HG03159 (cell line): ENCODE data around the gene MST1.

Source experiments
- ATAC-seq: cut with Tn5 transposase; IDR thresholded peaks from one replicate; pipeline ENCODE4 v1.9.1; 2021; ENCODE audit warnings: mild to moderate bottlenecking, moderate library complexity; ENCODE audit not compliant: unreplicated experiment

MST1 gene

GRCh38 chr3:49689046-49689907 lies at the start of gene MST1, which contains the start of gene RNF123:
TSS of gene MST1 (minus strand) at chr3:49689474. CDS start at chr3:49688691, 783 bp downstream.
TSS of gene RNF123 (plus strand) at chr3:49689557. CDS start at chr3:49691166, 1,609 bp downstream.
- peak; percentile 50 for ATAC-seq

GRCh38 chr3:49738067-49738713 lies 48.9 kb upstream of the MST1 start:
- ATAC-seq: no peak

GRCh38 chr3:49734752-49735151 lies 45.5 kb upstream of the MST1 start:
- ATAC-seq: no peak

GRCh38 chr3:49733551-49733950 lies 44.3 kb upstream of the MST1 start:
- no peak for ATAC-seq

GRCh38 chr3:49732597-49732996 lies 43.3 kb upstream of the MST1 start:
- ATAC-seq: no peak

- ATAC-seq: no peak
These were observed 40.8 kb upstream of the MST1 start for GRCh38 chr3:49729966-49730609.

- ATAC-seq: no peak
These were observed 38.7 kb upstream of the MST1 start for GRCh38 chr3:49727924-49728361.

GRCh38 chr3:49727154-49727923 lies 38.1 kb upstream of the MST1 start:
- no peak for ATAC-seq

- ATAC-seq: no peak
These were observed 36.8 kb upstream of the MST1 start for GRCh38 chr3:49725906-49726681.

GRCh38 chr3:49724586-49724985 lies 35.3 kb upstream of the MST1 start:
- ATAC-seq: no peak

GRCh38 chr3:49723628-49724551 lies 34.6 kb upstream of the MST1 start, which contains the start of gene GMPPB:
TSS of gene GMPPB (minus strand) at chr3:49723951. CDS start at chr3:49723726, 225 bp downstream.
- ATAC-seq: peak; percentile 71

GRCh38 chr3:49723296-49723627 lies 34.0 kb upstream of the MST1 start:
- no peak for ATAC-seq

- no peak for ATAC-seq
These were observed 33.6 kb upstream of the MST1 start for GRCh38 chr3:49722896-49723295.

GRCh38 chr3:49721896-49722781 lies 32.9 kb upstream of the MST1 start:
- ATAC-seq: no peak

- ATAC-seq: no peak
These were observed 32.3 kb upstream of the MST1 start for GRCh38 chr3:49721596-49721895.

GRCh38 chr3:49720855-49721595 lies 31.8 kb upstream of the MST1 start:
- no peak for ATAC-seq

- ATAC-seq: peak; percentile 59
These were observed 30.1 kb upstream of the MST1 start, which contains the start of gene AMIGO3 for GRCh38 chr3:49719214-49719884. TSS of gene AMIGO3 (minus strand) at chr3:49719684. CDS start at chr3:49719465, 219 bp downstream.
